ENCODE measurements around the gene DUSP5.
"Not testable (repeated sequence)": the region's sequence is repeated elsewhere in the genome, so short reads cannot be mapped to it uniquely, and the experiment has no call there.

DNA sequence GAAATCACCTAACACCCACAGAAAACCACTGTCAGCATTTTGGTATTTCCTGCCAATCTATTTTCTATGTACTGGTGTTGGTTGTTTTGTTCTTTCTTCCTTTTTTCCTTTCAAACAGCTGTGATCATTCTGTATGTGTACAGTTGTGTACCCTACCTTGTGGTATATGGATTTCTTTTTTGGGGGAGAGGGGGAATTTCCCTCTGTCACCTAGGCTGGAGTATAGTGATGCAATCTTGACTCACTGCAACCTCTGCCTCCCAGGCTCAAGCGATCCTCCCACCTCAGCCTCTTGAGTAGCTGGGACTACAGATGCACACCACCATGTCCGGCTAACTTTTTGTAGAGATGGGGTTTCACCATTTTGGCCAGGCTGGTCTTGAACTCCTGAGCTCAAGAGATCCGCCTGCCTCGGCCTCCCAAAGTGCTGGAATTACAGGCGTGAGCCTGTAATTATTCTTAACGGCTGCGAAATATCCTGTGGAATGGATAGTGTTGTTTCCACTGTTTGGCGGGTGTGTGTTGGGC, 31.4 kb downstream of the DUSP5 start:
- not testable (repeated sequence) for TF ChIP-seq POLR2A (IDR thresholded peaks at IDR 0.05; ENCODE audit: borderline replicate concordance, extremely low read depth, insufficient read depth, insufficient read length); POLR2AphosphoS5 (IDR thresholded peaks at IDR 0.05; ENCODE audit: low read depth, low read length); EZH2phosphoT487 (IDR thresholded peaks at IDR 0.05; ENCODE audit: borderline replicate concordance); FOSL1 (IDR thresholded peaks at IDR 0.05; ENCODE audit: low read depth); YY1 (IDR thresholded peaks at IDR 0.05; ENCODE audit: extremely low read depth, insufficient replicate concordance, low read depth, low read length)
- TF ChIP-seq, protein P1, sequence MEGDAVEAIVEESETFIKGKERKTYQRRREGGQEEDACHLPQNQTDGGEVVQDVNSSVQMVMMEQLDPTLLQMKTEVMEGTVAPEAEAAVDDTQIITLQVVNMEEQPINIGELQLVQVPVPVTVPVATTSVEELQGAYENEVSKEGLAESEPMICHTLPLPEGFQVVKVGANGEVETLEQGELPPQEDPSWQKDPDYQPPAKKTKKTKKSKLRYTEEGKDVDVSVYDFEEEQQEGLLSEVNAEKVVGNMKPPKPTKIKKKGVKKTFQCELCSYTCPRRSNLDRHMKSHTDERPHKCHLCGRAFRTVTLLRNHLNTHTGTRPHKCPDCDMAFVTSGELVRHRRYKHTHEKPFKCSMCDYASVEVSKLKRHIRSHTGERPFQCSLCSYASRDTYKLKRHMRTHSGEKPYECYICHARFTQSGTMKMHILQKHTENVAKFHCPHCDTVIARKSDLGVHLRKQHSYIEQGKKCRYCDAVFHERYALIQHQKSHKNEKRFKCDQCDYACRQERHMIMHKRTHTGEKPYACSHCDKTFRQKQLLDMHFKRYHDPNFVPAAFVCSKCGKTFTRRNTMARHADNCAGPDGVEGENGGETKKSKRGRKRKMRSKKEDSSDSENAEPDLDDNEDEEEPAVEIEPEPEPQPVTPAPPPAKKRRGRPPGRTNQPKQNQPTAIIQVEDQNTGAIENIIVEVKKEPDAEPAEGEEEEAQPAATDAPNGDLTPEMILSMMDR (IDR thresholded peaks at IDR 0.05 in 2 of 3, conservative IDR thresholded peaks at IDR 0.05 in 1 of 3; ENCODE audit: borderline replicate concordance in 1 of 3, insufficient read depth in 1 of 3, low read depth in 2 of 3, low read length in 2 of 3), result not testable (repeated sequence)

All from HCT116 (cell line).